H9 (cell line): ENCODE data around the gene FXYD2. TPM values are rescaled to one million over a fixed set of nuclear protein-coding genes. Genes with fewer than 3 reads are reported as not detected.
A peak's percentile ranks its signal among the peaks of the same experiment; 100 is the strongest.

Source experiments
- DNase-seq: peaks from one replicate; pipeline ENCODE4 v3.0.0-alpha.2; 2017
- H2AFZ ChIP-seq: one replicate; pipeline ENCODE4 v1.6.1; 2013; ENCODE audit warnings: mild to moderate bottlenecking, low read length, control low read depth, moderate library complexity
- H2AK5ac ChIP-seq: 2 replicates; pipeline ENCODE4 v1.6.1; 2013; ENCODE audit warnings: low read length, control low read depth, mixed read lengths; ENCODE audit not compliant: insufficient read length
- H2BK120ac ChIP-seq: one replicate; pipeline ENCODE4 v1.6.1; 2013; ENCODE audit warnings: low read depth, mild to moderate bottlenecking, low read length, control low read depth, inconsistent platforms; ENCODE audit not compliant: poor library complexity, severe bottlenecking
- H2BK12ac ChIP-seq: 2 replicates; pipeline ENCODE4 v1.6.1; 2013; ENCODE audit warnings: low read length, control low read depth, mixed read lengths, low read depth; ENCODE audit not compliant: insufficient read length
- H2BK15ac ChIP-seq: 2 replicates; pipeline ENCODE4 v1.6.1; 2013; ENCODE audit warnings: low read depth, low read length, control low read depth
- H2BK20ac ChIP-seq: one replicate; pipeline ENCODE4 v1.6.1; 2013; ENCODE audit warnings: low read depth, mild to moderate bottlenecking, low read length, control low read depth, inconsistent platforms; ENCODE audit not compliant: poor library complexity, severe bottlenecking
- H2BK5ac ChIP-seq: 2 replicates; pipeline ENCODE4 v1.6.1; 2013; ENCODE audit warnings: low read length, control low read depth, mixed read lengths; ENCODE audit not compliant: insufficient read length
- H3K14ac ChIP-seq: 2 replicates; pipeline ENCODE4 v1.6.1; 2013; ENCODE audit warnings: low read length, control low read depth; ENCODE audit not compliant: insufficient read depth
- H3K18ac ChIP-seq: 2 replicates; pipeline ENCODE4 v1.6.1; 2013; ENCODE audit warnings: low read depth, mild to moderate bottlenecking, mixed read lengths, low read length, control low read depth; ENCODE audit not compliant: insufficient read length
- H3K23ac ChIP-seq: 2 replicates; pipeline ENCODE4 v1.6.1; 2013; ENCODE audit warnings: low read length, control low read depth, mixed read lengths, low read depth; ENCODE audit not compliant: insufficient read length
- H3K23me2 ChIP-seq: 2 replicates; pipeline ENCODE4 v1.6.1; 2013; ENCODE audit warnings: low read depth, mild to moderate bottlenecking, mixed read lengths, low read length, control low read depth; ENCODE audit not compliant: insufficient read length, poor library complexity, severe bottlenecking
- H3K27ac ChIP-seq: 2 replicates; pipeline ENCODE4 v1.5.1; 2013; ENCODE audit warnings: low read length, control low read depth, mixed read lengths, low read depth; ENCODE audit not compliant: insufficient read length
- H3K27me3 ChIP-seq: 2 replicates; pipeline ENCODE4 v1.6.1; 2013; ENCODE audit warnings: low read length, control low read depth, inconsistent platforms; ENCODE audit not compliant: insufficient read depth
- H3K4ac ChIP-seq: 2 replicates; pipeline ENCODE4 v1.6.1; 2013; ENCODE audit warnings: low read depth, mild to moderate bottlenecking, control low read depth, inconsistent platforms, low read length, moderate library complexity
- H3K4me1 ChIP-seq: 2 replicates; pipeline ENCODE4 v1.6.1; 2013; ENCODE audit warnings: low read length, control low read depth, inconsistent platforms; ENCODE audit not compliant: insufficient read depth
- H3K4me2 ChIP-seq: 2 replicates; pipeline ENCODE4 v1.6.1; 2013; ENCODE audit warnings: low read length, control low read depth, mixed read lengths; ENCODE audit not compliant: insufficient read length, insufficient read depth
- H3K56ac ChIP-seq: 2 replicates; pipeline ENCODE4 v1.6.1; 2013; ENCODE audit warnings: low read depth, mild to moderate bottlenecking, mixed read lengths, low read length, control low read depth; ENCODE audit not compliant: insufficient read length
- H3K79me1 ChIP-seq: 2 replicates; pipeline ENCODE4 v1.6.1; 2013; ENCODE audit warnings: low read depth, mild to moderate bottlenecking, moderate library complexity, low read length, control low read depth, inconsistent platforms; ENCODE audit not compliant: insufficient read depth, poor library complexity, severe bottlenecking
- H3K79me2 ChIP-seq: 2 replicates; pipeline ENCODE4 v1.6.1; 2013; ENCODE audit warnings: low read length, control low read depth, inconsistent platforms; ENCODE audit not compliant: insufficient read depth
- H3K9ac ChIP-seq: 2 replicates; pipeline ENCODE4 v1.6.1; 2013; ENCODE audit warnings: low read length, control low read depth, mixed read lengths; ENCODE audit not compliant: insufficient read length; ENCODE audit errors: extremely low read depth
- H3K9me3 ChIP-seq: one replicate; pipeline ENCODE4 v1.6.1; 2013; ENCODE audit warnings: low read depth, low read length, inconsistent platforms; ENCODE audit not compliant: control insufficient read depth
- H3T11ph ChIP-seq: one replicate; pipeline ENCODE4 v1.6.1; 2013; ENCODE audit warnings: mild to moderate bottlenecking, low read length, control low read depth, inconsistent platforms
- H4K20me1 ChIP-seq: one replicate; pipeline ENCODE4 v1.6.1; 2013; ENCODE audit not compliant: control insufficient read depth, insufficient read length, insufficient read depth
- H4K5ac ChIP-seq: 2 replicates; pipeline ENCODE4 v1.6.1; 2013; ENCODE audit warnings: low read depth, mild to moderate bottlenecking, mixed read lengths, low read length, control low read depth; ENCODE audit not compliant: insufficient read length
- H4K8ac ChIP-seq: replicated peaks from 2 replicates; pipeline ENCODE4 v1.6.1; 2013; ENCODE audit warnings: low read length, control low read depth, mixed read lengths, low read depth; ENCODE audit not compliant: insufficient read length
- H4K91ac ChIP-seq: 2 replicates; pipeline ENCODE4 v1.6.1; 2013; ENCODE audit warnings: low read depth, mild to moderate bottlenecking, moderate library complexity, mixed read lengths, low read length, control low read depth; ENCODE audit not compliant: insufficient read length
- H3K27ac Mint-ChIP-seq, 3 experiments: 2 replicates in 2 of 3; 3 replicates in 1 of 3; pipeline ENCODE4 v1.8.0; 2020 to 2021; ENCODE audit warnings: mixed read lengths in 3 of 3, mild to moderate bottlenecking in 1 of 3, moderate library complexity in 1 of 3
- H3K27me3 Mint-ChIP-seq: 2 replicates; pipeline ENCODE4 v1.8.0; 2021; ENCODE audit warnings: low read depth, mild to moderate bottlenecking, moderate library complexity, mixed read lengths
- H3K36me3 Mint-ChIP-seq, 3 experiments: 2 replicates in 2 of 3; 3 replicates in 1 of 3; pipeline ENCODE4 v1.8.0; 2020 to 2021; ENCODE audit warnings: low read depth in 3 of 3, mixed read lengths in 3 of 3; ENCODE audit not compliant: insufficient read depth in 1 of 3
- H3K4me1 Mint-ChIP-seq, 2 experiments: 2 replicates each; pipeline ENCODE4 v1.8.0; 2020; ENCODE audit warnings: mixed read lengths in 2 of 2
- H3K4me3 Mint-ChIP-seq, 2 experiments: 2 replicates in 1 of 2; 3 replicates in 1 of 2; pipeline ENCODE4 v1.8.0; 2020 to 2021; ENCODE audit warnings: mild to moderate bottlenecking in 2 of 2, mixed read lengths in 2 of 2, moderate library complexity in 1 of 2
- H3K9me3 Mint-ChIP-seq, 2 experiments: 2 replicates in 1 of 2; 3 replicates in 1 of 2; pipeline ENCODE4 v1.8.0; 2020; ENCODE audit warnings: mild to moderate bottlenecking in 2 of 2, mixed read lengths in 2 of 2, moderate library complexity in 1 of 2
- WGBS: extraction: QIAGEN DNeasy Blood & Tissue Kit; methylation state at CpG from one replicate; pipeline ENCODE4 v1.1.7; 2013; ENCODE audit warnings: missing lambda C conversion rate, low lambda C conversion rate, mixed read lengths; ENCODE audit not compliant: insufficient read length; ENCODE audit errors: extremely low coverage; 5-methylcytosine and 5-hydroxymethylcytosine counted together
- total RNA-seq: library from RNA; stranded (reverse); gene quantifications from 2 replicates; pipeline ENCODE4 v1.2.1, GENCODE V29; 2021
- TF ChIP-seq, protein P1 (sequence below): fragments of 200-600 bp; sonication (generic); conservative IDR thresholded peaks from 3 replicates; pipeline ENCODE4 v1.8.0; 2021; ENCODE audit warnings: antibody characterized with exemption, mild to moderate bottlenecking

The FXYD2 gene
- total RNA-seq, 1 experiment from 2014 or later = 0.79 TPM

DNA sequence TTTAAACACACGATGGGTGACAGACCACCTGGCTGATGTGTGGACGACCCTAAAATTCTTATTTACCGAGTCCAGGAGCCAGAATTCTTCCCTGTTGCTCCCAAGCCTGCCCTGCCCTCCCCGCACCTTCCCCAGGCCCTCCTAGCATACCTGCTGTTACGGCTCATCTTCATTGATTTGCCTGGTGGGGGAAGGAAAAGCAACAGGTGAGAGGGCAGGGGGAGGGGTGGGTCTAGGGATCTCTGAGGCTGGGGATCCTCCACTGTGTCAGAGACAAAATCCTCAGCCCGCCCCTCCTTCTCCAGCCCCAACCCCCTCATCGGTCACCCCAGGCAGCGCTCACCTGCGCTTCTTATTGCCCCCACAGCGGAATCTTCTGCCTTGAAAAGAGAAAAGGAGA lies 4.0 kb downstream of the FXYD2 start:
- Histone ChIP-seq H3K27me3 (no peaks in the 10 kb centered on the region), H3K18ac (no peak overlapping the region), H4K8ac (no peak overlapping the region), H3K23me2 (peaks cover 3% of the 10 kb centered on the region), H3K27ac (no peak overlapping the region), H3K56ac (no peak overlapping the region), H2AFZ (no peak overlapping the region), H2BK20ac (no peak overlapping the region), H3K79me1 (no peaks in the 10 kb centered on the region), H2AK5ac (no peak overlapping the region), H2BK5ac (no peak overlapping the region), H2BK12ac (no peak overlapping the region), H3K79me2 (no peaks in the 10 kb centered on the region), H3K23ac (no peak overlapping the region), H4K91ac (no peak overlapping the region), H2BK120ac (no peak overlapping the region), H3K14ac (no peak overlapping the region), H4K20me1 (no peaks in the 10 kb centered on the region), H3K4me2 (no peak overlapping the region), H3K4ac (no peak overlapping the region), H3K9me3 (no peaks in the 10 kb centered on the region), H3T11ph (no peak overlapping the region), H3K4me1 (no peaks in the 10 kb centered on the region; the same call in 1 of the 2 replicates), H2BK15ac (no peak overlapping the region), H3K9ac (no peak overlapping the region), H4K5ac (no peak overlapping the region)
- peaks cover 59 to 74% of the 10 kb centered on the region in 2 experiments for H3K4me1 Mint-ChIP-seq
- no CpG with 5 or more reads among the region's 10 CpGs for WGBS
- no peak for DNase-seq
- H3K36me3 Mint-ChIP-seq = no peaks in the 10 kb centered on the region
- peaks cover 8% of the 10 kb centered on the region for H3K27me3 Mint-ChIP-seq
- no peak overlapping the region for H3K27ac Mint-ChIP-seq
- no peaks in the 10 kb centered on the region; a peak in 1 of 5 replicates for H3K9me3 Mint-ChIP-seq
- TF ChIP-seq, protein P1, sequence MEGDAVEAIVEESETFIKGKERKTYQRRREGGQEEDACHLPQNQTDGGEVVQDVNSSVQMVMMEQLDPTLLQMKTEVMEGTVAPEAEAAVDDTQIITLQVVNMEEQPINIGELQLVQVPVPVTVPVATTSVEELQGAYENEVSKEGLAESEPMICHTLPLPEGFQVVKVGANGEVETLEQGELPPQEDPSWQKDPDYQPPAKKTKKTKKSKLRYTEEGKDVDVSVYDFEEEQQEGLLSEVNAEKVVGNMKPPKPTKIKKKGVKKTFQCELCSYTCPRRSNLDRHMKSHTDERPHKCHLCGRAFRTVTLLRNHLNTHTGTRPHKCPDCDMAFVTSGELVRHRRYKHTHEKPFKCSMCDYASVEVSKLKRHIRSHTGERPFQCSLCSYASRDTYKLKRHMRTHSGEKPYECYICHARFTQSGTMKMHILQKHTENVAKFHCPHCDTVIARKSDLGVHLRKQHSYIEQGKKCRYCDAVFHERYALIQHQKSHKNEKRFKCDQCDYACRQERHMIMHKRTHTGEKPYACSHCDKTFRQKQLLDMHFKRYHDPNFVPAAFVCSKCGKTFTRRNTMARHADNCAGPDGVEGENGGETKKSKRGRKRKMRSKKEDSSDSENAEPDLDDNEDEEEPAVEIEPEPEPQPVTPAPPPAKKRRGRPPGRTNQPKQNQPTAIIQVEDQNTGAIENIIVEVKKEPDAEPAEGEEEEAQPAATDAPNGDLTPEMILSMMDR = no peak
- 0 out of 5 replicates have a peak overlapping the region, but pooled peaks of 1 of the 2 experiments have one; percentile 12 for H3K4me3 Mint-ChIP-seq
